ENCODE results near the gene CDX1. TPM values are rescaled to one million over a fixed set of nuclear protein-coding genes. Genes with fewer than 3 reads are reported as not detected.

The CDX1 gene
- total and polyA plus RNA-seq, 2 experiments from 2014 or later, result 0.62 TPM; not detected in 1

DNA sequence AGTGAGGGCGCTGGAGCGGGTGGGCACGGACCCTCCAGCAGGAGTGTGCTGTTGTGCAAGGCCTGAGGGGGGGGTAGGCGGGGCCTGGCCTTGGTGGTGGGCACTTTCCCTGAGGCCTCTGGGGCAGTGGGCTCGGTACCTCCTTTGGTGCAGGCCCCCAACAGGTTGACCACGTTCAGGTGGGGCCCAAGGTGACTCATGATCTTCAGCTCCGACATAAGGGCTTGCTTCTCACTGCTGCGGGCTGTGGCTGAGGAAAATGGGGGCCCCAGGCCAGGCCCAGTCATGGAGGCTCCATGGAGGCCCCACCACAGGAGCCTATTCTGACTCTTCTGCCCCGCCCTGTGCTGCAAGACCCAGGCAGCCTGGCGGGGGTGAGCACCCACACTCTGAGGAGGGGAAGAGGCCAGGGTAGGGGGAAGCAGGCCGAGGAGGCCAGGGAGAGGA is 42.4 kb upstream of the CDX1 start:
- TF ChIP-seq, protein P1, sequence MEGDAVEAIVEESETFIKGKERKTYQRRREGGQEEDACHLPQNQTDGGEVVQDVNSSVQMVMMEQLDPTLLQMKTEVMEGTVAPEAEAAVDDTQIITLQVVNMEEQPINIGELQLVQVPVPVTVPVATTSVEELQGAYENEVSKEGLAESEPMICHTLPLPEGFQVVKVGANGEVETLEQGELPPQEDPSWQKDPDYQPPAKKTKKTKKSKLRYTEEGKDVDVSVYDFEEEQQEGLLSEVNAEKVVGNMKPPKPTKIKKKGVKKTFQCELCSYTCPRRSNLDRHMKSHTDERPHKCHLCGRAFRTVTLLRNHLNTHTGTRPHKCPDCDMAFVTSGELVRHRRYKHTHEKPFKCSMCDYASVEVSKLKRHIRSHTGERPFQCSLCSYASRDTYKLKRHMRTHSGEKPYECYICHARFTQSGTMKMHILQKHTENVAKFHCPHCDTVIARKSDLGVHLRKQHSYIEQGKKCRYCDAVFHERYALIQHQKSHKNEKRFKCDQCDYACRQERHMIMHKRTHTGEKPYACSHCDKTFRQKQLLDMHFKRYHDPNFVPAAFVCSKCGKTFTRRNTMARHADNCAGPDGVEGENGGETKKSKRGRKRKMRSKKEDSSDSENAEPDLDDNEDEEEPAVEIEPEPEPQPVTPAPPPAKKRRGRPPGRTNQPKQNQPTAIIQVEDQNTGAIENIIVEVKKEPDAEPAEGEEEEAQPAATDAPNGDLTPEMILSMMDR (IDR thresholded peaks at IDR 0.05; ENCODE audit: low read depth, low read length), result no peak
- H3K9me3 ChIP-seq (ENCODE audit: low read depth), result no peaks in the 10 kb centered on the region
- H3K4me3 ChIP-seq, result no peak overlapping the region
- no peak overlapping the region for H3K27ac ChIP-seq
- no peaks in the 10 kb centered on the region for H3K27me3 ChIP-seq
- no peaks in the 10 kb centered on the region for H3K4me1 ChIP-seq (ENCODE audit: low read depth)
- no peaks in the 10 kb centered on the region for H3K36me3 ChIP-seq
- DNase-seq (ENCODE audit: low read depth in 1 of 2, low spot score in 1 of 2), result no peak

GRCh38 chr5:150124596-150124995 is 42.0 kb upstream of the CDX1 start:
- H3K36me3 ChIP-seq, result no peaks in the 10 kb centered on the region
- no peak overlapping the region for H3K27ac ChIP-seq
- no peaks in the 10 kb centered on the region for H3K27me3 ChIP-seq
- H3K4me3 ChIP-seq, result no peak overlapping the region
- H3K4me1 ChIP-seq (ENCODE audit: low read depth), result no peaks in the 10 kb centered on the region
- no peaks in the 10 kb centered on the region for H3K9me3 ChIP-seq (ENCODE audit: low read depth)
- TF ChIP-seq, protein P1 (IDR thresholded peaks at IDR 0.05; ENCODE audit: low read depth, low read length), result no peak
- no peak for DNase-seq (ENCODE audit: low read depth in 1 of 2, low spot score in 1 of 2)

GRCh38 chr5:150125334-150125733 is 41.2 kb upstream of the CDX1 start:
- Histone ChIP-seq H3K9me3 (ENCODE audit: low read depth) (no peaks in the 10 kb centered on the region), H3K4me1 (ENCODE audit: low read depth) (no peaks in the 10 kb centered on the region), H3K4me3 (no peak overlapping the region), H3K27me3 (no peaks in the 10 kb centered on the region), H3K36me3 (no peaks in the 10 kb centered on the region), H3K27ac (no peak overlapping the region)
- DNase-seq (ENCODE audit: low read depth in 1 of 2, low spot score in 1 of 2), result no peak
- TF ChIP-seq, protein P1 (IDR thresholded peaks at IDR 0.05; ENCODE audit: low read depth, low read length), result no peak

- H3K27ac ChIP-seq, result no peak overlapping the region
- TF ChIP-seq, protein P1 (IDR thresholded peaks at IDR 0.05; ENCODE audit: low read depth, low read length), result no peak
- H3K9me3 ChIP-seq (ENCODE audit: low read depth), result no peaks in the 10 kb centered on the region
- no peaks in the 10 kb centered on the region for H3K4me1 ChIP-seq (ENCODE audit: low read depth)
- no peaks in the 10 kb centered on the region for H3K36me3 ChIP-seq
- H3K27me3 ChIP-seq, result no peaks in the 10 kb centered on the region
- no peak overlapping the region for H3K4me3 ChIP-seq
- no peak for DNase-seq (ENCODE audit: low read depth in 1 of 2, low spot score in 1 of 2)
Observed at GRCh38 chr5:150126199-150126920, 40.2 kb upstream of the CDX1 start.

DNA sequence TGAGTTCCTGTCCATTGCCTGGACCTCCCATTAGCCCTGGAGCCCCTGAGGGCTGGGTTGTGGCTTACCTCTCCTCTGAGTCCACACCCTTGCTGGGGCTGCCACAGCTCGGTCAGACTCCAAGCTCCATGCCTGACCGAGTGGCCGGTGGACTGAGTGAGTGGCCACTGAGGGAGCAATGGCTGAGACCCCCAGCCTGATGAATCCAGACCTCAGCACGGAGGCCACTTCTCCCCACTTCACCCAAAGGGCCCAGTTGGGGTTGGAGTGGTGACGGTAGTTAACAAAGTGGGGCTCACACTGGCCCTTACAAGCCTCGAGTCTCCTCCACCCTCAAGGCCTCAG is 39.7 kb upstream of the CDX1 start:
- Histone ChIP-seq H3K4me3 (no peak overlapping the region), H3K36me3 (no peaks in the 10 kb centered on the region), H3K9me3 (ENCODE audit: low read depth) (no peaks in the 10 kb centered on the region), H3K27ac (no peak overlapping the region), H3K27me3 (no peaks in the 10 kb centered on the region), H3K4me1 (ENCODE audit: low read depth) (no peaks in the 10 kb centered on the region)
- TF ChIP-seq, protein P1 (IDR thresholded peaks at IDR 0.05; ENCODE audit: low read depth, low read length), result no peak
- no peak for DNase-seq (ENCODE audit: low read depth in 1 of 2, low spot score in 1 of 2)

Data from cardiac muscle cell (in vitro differentiated cells and primary cell).